GM12892 (cell line): Measurements from ENCODE around the gene KAT7.

Source experiments
- POLR2A ChIP-seq: IDR thresholded peaks from 2 replicates; pipeline ENCODE4 v1.6.1; 2011; ENCODE audit warnings: low read depth, low read length, control low read depth
- POLR2AphosphoS5 ChIP-seq: IDR thresholded peaks from 2 replicates; pipeline ENCODE4 v1.6.1; 2011; ENCODE audit warnings: low read depth, low read length, control low read depth
- TAF1 ChIP-seq: IDR thresholded peaks from 2 replicates; pipeline ENCODE4 v1.6.1; 2011; ENCODE audit warnings: low read depth, mild to moderate bottlenecking, control low read depth, low read length, borderline replicate concordance

- TF ChIP-seq POLR2AphosphoS5 (no peak), POLR2A (no peak), TAF1 (no peak)
Observed at GRCh38 chr17:49779739-49780231, 8.7 kb upstream of the KAT7 start.
